ENCODE measurements around the gene ENDOD1.

The ENDOD1 gene

DNA sequence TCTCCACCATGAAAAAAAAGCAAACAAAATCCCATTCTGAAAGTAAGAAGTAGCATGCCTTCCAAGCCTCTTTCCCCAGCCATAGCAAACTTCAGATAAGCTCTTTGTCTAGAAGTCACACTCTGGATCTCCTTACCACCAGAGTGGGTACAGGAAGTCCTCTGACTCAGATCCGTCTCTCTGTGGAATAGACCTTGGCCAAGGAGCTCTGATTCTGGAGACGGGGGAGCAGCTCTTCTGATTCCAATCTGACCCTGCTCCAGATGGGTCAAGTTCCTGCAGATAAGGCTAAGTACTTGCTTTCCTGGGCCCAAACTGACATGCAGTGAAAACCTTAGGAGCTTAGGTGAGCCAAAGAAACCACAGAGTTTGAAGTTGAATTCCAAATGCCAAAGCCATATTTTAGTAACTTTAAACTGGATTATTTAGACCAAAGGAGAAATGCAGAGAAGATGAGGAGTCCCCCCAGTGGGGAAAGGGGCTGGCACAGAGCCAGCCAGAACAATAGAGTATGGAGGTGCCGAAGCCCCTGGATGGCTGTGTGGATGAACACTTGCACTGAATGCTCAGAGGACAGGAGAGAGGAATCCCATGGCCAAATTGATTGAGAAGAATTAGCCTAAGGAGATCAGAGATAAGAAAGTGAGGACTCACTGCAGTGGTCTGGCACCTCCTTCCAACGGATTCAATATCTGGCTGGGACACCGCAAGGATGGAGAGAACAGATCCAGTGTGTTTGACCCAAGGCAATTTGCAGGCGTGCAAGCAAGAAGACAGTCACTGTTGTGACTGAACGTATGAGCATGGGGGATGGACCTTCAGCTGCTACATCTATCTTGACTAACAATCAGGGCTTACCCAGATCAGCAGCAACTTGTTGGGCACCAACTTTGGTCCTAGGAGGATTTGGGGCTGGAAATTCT is 54.9 kb downstream of the ENDOD1 start:
- DNase-seq (ENCODE audit: low spot score) = no peak

GRCh38 chr11:95145430-95146060 is 55.9 kb downstream of the ENDOD1 start:
- DNase-seq (ENCODE audit: low spot score) = no peak

DNA sequence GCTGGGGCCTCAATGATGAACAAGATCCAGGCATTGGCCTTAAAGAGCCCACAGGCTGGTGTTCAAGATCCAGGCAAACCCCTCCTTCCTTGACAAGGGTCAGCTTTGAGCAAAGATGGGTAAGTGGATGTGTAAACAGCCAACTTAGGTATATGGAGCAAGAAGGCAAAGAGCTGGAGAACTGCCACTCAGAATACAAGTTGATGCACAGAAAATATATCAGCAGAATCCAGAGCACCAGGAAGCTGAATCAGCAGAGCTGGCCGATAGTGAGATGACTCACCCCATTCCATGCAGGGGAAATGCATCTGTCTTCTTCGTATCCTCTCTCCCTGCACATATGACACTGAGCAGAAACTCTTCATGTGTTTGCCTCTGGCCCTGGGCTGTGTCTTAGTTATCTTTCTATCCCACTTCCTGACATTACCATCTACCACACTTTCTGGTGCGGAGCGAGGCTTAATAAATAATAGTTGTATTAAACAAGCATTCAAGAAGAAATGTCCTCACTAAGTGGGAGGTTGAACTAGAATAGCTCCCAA is 57.8 kb downstream of the ENDOD1 start:
- DNase-seq (ENCODE audit: low spot score) = peak; percentile 87

GRCh38 chr11:95148406-95148805 is 58.8 kb downstream of the ENDOD1 start:
- DNase-seq (ENCODE audit: low spot score) = no peak

DNA sequence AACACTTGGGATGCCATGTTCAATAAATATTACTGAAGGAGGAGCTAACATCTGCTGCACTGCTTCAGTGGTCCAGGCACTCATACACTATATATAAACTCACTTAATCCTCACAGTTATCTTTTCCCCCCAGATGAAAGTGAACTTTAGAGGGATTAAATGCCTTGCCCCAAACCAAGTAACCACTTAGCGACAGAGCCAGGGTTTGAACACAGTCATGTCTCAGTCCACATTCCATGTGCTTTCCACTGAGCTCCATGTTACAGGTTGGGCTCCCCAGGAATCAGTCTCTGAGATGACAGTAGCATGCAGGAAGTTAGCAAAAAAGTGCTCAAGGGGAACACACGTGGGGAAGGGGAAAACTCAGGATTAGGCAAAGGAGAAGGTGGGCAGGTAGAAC is 59.3 kb downstream of the ENDOD1 start:
- DNase-seq (ENCODE audit: low spot score) = no peak

GRCh38 chr11:95149651-95150364 is 60.2 kb downstream of the ENDOD1 start:
- peak; percentile 95 for DNase-seq (ENCODE audit: low spot score)

GRCh38 chr11:95150956-95151684 is 61.5 kb downstream of the ENDOD1 start:
- DNase-seq (ENCODE audit: low spot score) = peak; percentile 88

GRCh38 chr11:95152876-95153856 is 63.5 kb downstream of the ENDOD1 start:
- DNase-seq (ENCODE audit: low spot score) = no peak

- DNase-seq (ENCODE audit: low spot score) = no peak
Observed at GRCh38 chr11:95153857-95154246, 64.2 kb downstream of the ENDOD1 start.

DNA sequence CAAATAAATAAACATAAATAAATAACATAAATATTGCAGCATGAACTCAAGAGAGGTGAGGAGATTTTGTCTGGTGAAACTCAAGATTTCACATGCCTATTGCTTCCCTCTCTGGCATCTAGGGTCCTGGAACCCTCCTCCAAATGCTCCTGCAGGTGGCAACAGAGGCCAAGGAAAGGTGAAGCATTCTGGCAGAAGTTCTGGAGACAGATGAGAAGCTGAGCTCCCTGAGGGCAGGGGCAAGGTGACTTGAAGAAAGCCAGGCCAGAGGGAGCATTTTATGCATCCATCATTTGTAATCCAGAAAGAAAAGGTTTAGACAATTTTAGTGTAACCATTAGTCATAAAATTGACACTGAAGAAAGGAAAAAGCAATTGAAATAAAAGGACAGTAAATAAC is 64.9 kb downstream of the ENDOD1 start:
- peak; percentile 56 for DNase-seq (ENCODE audit: low spot score)

GRCh38 chr11:95155385-95155784 is 65.7 kb downstream of the ENDOD1 start:
- no peak for DNase-seq (ENCODE audit: low spot score)

GRCh38 chr11:95156133-95156721 is 66.6 kb downstream of the ENDOD1 start:
- no peak for DNase-seq (ENCODE audit: low spot score)

DNA sequence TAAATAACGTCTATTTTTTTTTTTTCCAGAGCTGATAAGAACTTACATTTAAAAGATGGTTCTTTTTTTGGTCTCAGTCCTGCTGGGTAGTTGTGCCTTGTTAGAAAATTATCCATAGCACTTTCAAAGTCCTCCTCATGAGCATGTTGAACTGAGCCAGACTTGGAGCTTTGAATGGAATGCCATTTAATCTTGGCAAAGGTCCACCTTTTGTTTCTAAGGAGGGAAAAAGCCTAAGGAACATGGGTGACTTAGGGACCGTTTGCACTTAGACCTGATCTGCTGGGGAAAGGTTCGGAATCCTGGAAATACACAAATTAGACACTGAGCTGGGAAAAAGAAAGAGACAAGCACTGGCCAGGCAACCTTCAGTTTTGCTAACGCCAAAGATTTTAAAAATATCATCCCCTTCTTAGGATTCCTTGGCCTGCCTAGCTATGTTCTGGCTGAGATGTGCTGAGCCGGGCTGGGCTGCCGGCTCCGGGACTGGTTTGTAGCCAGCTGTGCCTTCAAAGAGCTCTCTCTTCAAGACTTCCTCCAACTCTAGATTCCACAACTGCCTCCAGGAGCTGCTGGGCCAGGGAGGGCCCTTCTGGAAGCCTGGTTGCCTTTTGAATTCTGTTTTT is 67.4 kb downstream of the ENDOD1 start:
- DNase-seq (ENCODE audit: low spot score) = no peak

DNA sequence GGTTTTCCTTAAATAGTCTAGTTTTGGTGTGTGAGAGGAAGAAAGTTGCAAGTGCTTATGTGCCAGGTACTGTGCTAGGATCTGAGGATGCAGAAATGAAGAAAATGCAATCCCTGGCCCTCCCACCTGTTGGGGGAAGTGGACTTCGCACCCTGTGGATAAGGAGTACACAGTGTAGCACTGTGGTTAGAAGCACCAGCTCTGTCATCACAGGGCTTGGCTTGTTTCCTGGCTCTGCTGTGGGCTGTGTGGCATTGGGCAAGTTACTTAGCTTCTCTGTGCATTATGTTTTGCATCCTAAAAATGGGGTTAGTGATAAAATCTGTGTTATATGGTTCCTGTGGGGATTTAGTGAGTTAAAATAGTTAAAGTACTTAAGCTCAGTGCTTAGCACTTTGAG is 68.2 kb downstream of the ENDOD1 start:
- DNase-seq (ENCODE audit: low spot score) = no peak

GRCh38 chr11:95161248-95161647 is 71.6 kb downstream of the ENDOD1 start:
- no peak for DNase-seq (ENCODE audit: low spot score)

GRCh38 chr11:95163106-95163505 is 73.5 kb downstream of the ENDOD1 start:
- no peak for DNase-seq (ENCODE audit: low spot score)

GRCh38 chr11:95165638-95166037 is 76.0 kb downstream of the ENDOD1 start:
- no peak for DNase-seq (ENCODE audit: low spot score)

- DNase-seq (ENCODE audit: low spot score) = no peak
Observed at GRCh38 chr11:95166781-95167180, 77.1 kb downstream of the ENDOD1 start.

GRCh38 chr11:95170294-95170693 is 80.6 kb downstream of the ENDOD1 start:
- DNase-seq (ENCODE audit: low spot score) = no peak

All from COLO829 (cell line).